Stimulated activated naive B cell treated with anti-CD40 and anti-IgM and Interleukin-4, amounts not matched to agents 10 μg/mL and 1 μg/mL and 100 μg/mL, for 72 hours (primary cell): ENCODE measurements around the gene KIF21B.

Experiments
- ATAC-seq, 2 donors: fragments of 150-1000 bp; cut with Tn5 transposase; replicated peaks; 2 replicates each; pipeline ENCODE4 v1.10.0; 2021; ENCODE audit warnings: moderate library complexity in 1 of 2
- DNase-seq: peaks from one replicate; pipeline ENCODE4 v3.0.0; 2021
- H3K27ac Mint-ChIP-seq: one replicate; pipeline ENCODE4 v1.8.0; 2022; ENCODE audit warnings: mild to moderate bottlenecking, mixed read lengths
- H3K27me3 Mint-ChIP-seq, 2 donors: one replicate each; pipeline ENCODE4 v1.8.0; 2022; ENCODE audit warnings: mixed read lengths in 2 of 2
- H3K36me3 Mint-ChIP-seq, 2 donors: one replicate each; pipeline ENCODE4 v1.8.0; 2022; ENCODE audit warnings: mixed read lengths in 2 of 2, mild to moderate bottlenecking in 1 of 2
- H3K4me1 Mint-ChIP-seq, 2 donors: one replicate each; pipeline ENCODE4 v1.8.0; 2022; ENCODE audit warnings: mixed read lengths in 2 of 2, mild to moderate bottlenecking in 1 of 2
- H3K4me3 Mint-ChIP-seq, 2 donors: one replicate each; pipeline ENCODE4 v1.8.0; 2022; ENCODE audit warnings: mild to moderate bottlenecking in 2 of 2, mixed read lengths in 2 of 2, moderate library complexity in 1 of 2
- H3K9me3 Mint-ChIP-seq, 2 donors: one replicate each; pipeline ENCODE4 v1.8.0; 2022; ENCODE audit warnings: mixed read lengths in 2 of 2, mild to moderate bottlenecking in 1 of 2

KIF21B gene

GRCh38 chr1:201019321-201019977, 4.1 kb downstream of the KIF21B start:
- Mint-ChIP-seq H3K4me3 (peak overlapping the region; percentile 66 to 72), H3K36me3 (peaks cover 2 to 3% of the 10 kb centered on the region in 2 donors), H3K4me1 (peaks cover 74 to 86% of the 10 kb centered on the region in 2 donors), H3K9me3 (no peaks in the 10 kb centered on the region), H3K27me3 (no peaks in the 10 kb centered on the region), H3K27ac (peak overlapping the region; percentile 98)
- DNase-seq = peak; percentile 81
- peak; percentile 74 to 80 for ATAC-seq

GRCh38 chr1:201017828-201018163, 5.7 kb downstream of the KIF21B start:
- H3K4me3 Mint-ChIP-seq = peak overlapping the region; percentile 21 to 64
- no peak overlapping the region for H3K27ac Mint-ChIP-seq
- no peaks in the 10 kb centered on the region for H3K9me3 Mint-ChIP-seq
- DNase-seq (no peak), ATAC-seq (no peak)
- H3K4me1 Mint-ChIP-seq = peaks cover 78 to 92% of the 10 kb centered on the region in 2 donors
- no peaks in the 10 kb centered on the region for H3K27me3 Mint-ChIP-seq
- peaks cover 2 to 3% of the 10 kb centered on the region in 2 donors for H3K36me3 Mint-ChIP-seq

- Mint-ChIP-seq H3K36me3 (peaks cover 2 to 3% of the 10 kb centered on the region in 2 donors), H3K27ac (peak overlapping the region; percentile 1), H3K4me3 (peak overlapping the region; percentile 32 to 64), H3K9me3 (no peaks in the 10 kb centered on the region), H3K27me3 (no peaks in the 10 kb centered on the region), H3K4me1 (peaks cover 73 to 88% of the 10 kb centered on the region in 2 donors)
- peak; percentile 74 for ATAC-seq
- DNase-seq = peak; percentile 69
These were observed 6.3 kb downstream of the KIF21B start for GRCh38 chr1:201016943-201017827.

- peaks cover 68 to 88% of the 10 kb centered on the region in 2 donors for H3K4me1 Mint-ChIP-seq
- no peak for ATAC-seq
- peaks cover 2 to 3% of the 10 kb centered on the region in 2 donors for H3K36me3 Mint-ChIP-seq
- no peak for DNase-seq
- H3K9me3 Mint-ChIP-seq = no peaks in the 10 kb centered on the region
- no peaks in the 10 kb centered on the region for H3K27me3 Mint-ChIP-seq
- no peak overlapping the region for H3K4me3 Mint-ChIP-seq
- no peak overlapping the region for H3K27ac Mint-ChIP-seq
These were observed 7.3 kb downstream of the KIF21B start for GRCh38 chr1:201016211-201016651.

GRCh38 chr1:201015551-201016091, 7.9 kb downstream of the KIF21B start:
- H3K9me3 Mint-ChIP-seq = no peaks in the 10 kb centered on the region
- H3K27me3 Mint-ChIP-seq = no peaks in the 10 kb centered on the region
- H3K27ac Mint-ChIP-seq = no peak overlapping the region
- DNase-seq (no peak), ATAC-seq (no peak)
- H3K4me3 Mint-ChIP-seq = no peak overlapping the region
- H3K4me1 Mint-ChIP-seq = peaks cover 65 to 84% of the 10 kb centered on the region in 2 donors
- peaks cover 2 to 3% of the 10 kb centered on the region in 2 donors for H3K36me3 Mint-ChIP-seq

GRCh38 chr1:201014816-201015200, 8.7 kb downstream of the KIF21B start:
- H3K4me1 Mint-ChIP-seq = peaks cover 57 to 76% of the 10 kb centered on the region in 2 donors
- no peak for DNase-seq

GRCh38 chr1:201013991-201014815, 9.3 kb downstream of the KIF21B start:
- ATAC-seq (no peak), DNase-seq (no peak)
- Mint-ChIP-seq H3K36me3 (peaks cover 1 to 3% of the 10 kb centered on the region in 2 donors), H3K4me3 (no peak overlapping the region), H3K27ac (peak overlapping the region; percentile 51), H3K9me3 (no peaks in the 10 kb centered on the region), H3K27me3 (no peaks in the 10 kb centered on the region), H3K4me1 (peaks cover 53 to 75% of the 10 kb centered on the region in 2 donors)

More at GRCh38 chr1:201014816-201015200, 8.7 kb downstream of the KIF21B start:
- H3K4me3 Mint-ChIP-seq = no peak overlapping the region
- H3K9me3 Mint-ChIP-seq = no peaks in the 10 kb centered on the region
- H3K36me3 Mint-ChIP-seq = peaks cover 2 to 3% of the 10 kb centered on the region in 2 donors
- no peaks in the 10 kb centered on the region for H3K27me3 Mint-ChIP-seq
- ATAC-seq = no peak
- no peak overlapping the region for H3K27ac Mint-ChIP-seq

GRCh38 chr1:201013031-201013485, 10.5 kb downstream of the KIF21B start:
- ATAC-seq (no peak), DNase-seq (no peak)
- no peak overlapping the region for H3K4me3 Mint-ChIP-seq
- H3K4me1 Mint-ChIP-seq = peaks cover 46 to 71% of the 10 kb centered on the region in 2 donors
- peaks cover 0 to 2% of the 10 kb centered on the region in 2 donors for H3K36me3 Mint-ChIP-seq
- no peaks in the 10 kb centered on the region for H3K27me3 Mint-ChIP-seq
- H3K27ac Mint-ChIP-seq = peak overlapping the region; percentile 20
- no peaks in the 10 kb centered on the region for H3K9me3 Mint-ChIP-seq

GRCh38 chr1:201011616-201012015, 11.9 kb downstream of the KIF21B start:
- ATAC-seq (no peak), DNase-seq (no peak)
- Mint-ChIP-seq H3K4me3 (no peak overlapping the region), H3K27ac (no peak overlapping the region), H3K9me3 (no peaks in the 10 kb centered on the region), H3K27me3 (no peaks in the 10 kb centered on the region), H3K4me1 (peaks cover 32 to 56% of the 10 kb centered on the region in 2 donors), H3K36me3 (peaks cover 0 to 2% of the 10 kb centered on the region in 2 donors)

GRCh38 chr1:201009962-201010645, 13.4 kb downstream of the KIF21B start:
- ATAC-seq (no peak), DNase-seq (no peak)
- Mint-ChIP-seq H3K36me3 (peaks cover 0 to 4% of the 10 kb centered on the region in 2 donors), H3K4me3 (no peak overlapping the region), H3K27ac (no peak overlapping the region), H3K4me1 (peaks cover 21 to 41% of the 10 kb centered on the region in 2 donors), H3K9me3 (no peaks in the 10 kb centered on the region), H3K27me3 (no peaks in the 10 kb centered on the region)

GRCh38 chr1:201008666-201009360, 14.7 kb downstream of the KIF21B start:
- Mint-ChIP-seq H3K9me3 (no peaks in the 10 kb centered on the region), H3K27ac (no peak overlapping the region), H3K36me3 (peaks cover 0 to 4% of the 10 kb centered on the region in 2 donors), H3K27me3 (no peaks in the 10 kb centered on the region), H3K4me3 (no peak overlapping the region), H3K4me1 (peaks cover 17 to 33% of the 10 kb centered on the region in 2 donors)
- ATAC-seq (no peak), DNase-seq (no peak)

- H3K4me3 Mint-ChIP-seq = no peak overlapping the region
- H3K4me1 Mint-ChIP-seq = peaks cover 8 to 22% of the 10 kb centered on the region in 2 donors
- peaks cover 5 to 6% of the 10 kb centered on the region in 2 donors for H3K36me3 Mint-ChIP-seq
- ATAC-seq = no peak
- H3K27me3 Mint-ChIP-seq = no peaks in the 10 kb centered on the region
- no peak for DNase-seq
- H3K9me3 Mint-ChIP-seq = no peaks in the 10 kb centered on the region
- no peak overlapping the region for H3K27ac Mint-ChIP-seq
These were observed 16.0 kb downstream of the KIF21B start for GRCh38 chr1:201007481-201007880.

GRCh38 chr1:201006450-201006849, 17.1 kb downstream of the KIF21B start:
- no peaks in the 10 kb centered on the region for H3K9me3 Mint-ChIP-seq
- H3K27me3 Mint-ChIP-seq = no peaks in the 10 kb centered on the region
- H3K27ac Mint-ChIP-seq = no peak overlapping the region
- ATAC-seq (no peak), DNase-seq (no peak)
- H3K4me1 Mint-ChIP-seq = peaks cover 6 to 18% of the 10 kb centered on the region in 2 donors
- H3K36me3 Mint-ChIP-seq = peaks cover 13 to 14% of the 10 kb centered on the region in 2 donors
- no peak overlapping the region for H3K4me3 Mint-ChIP-seq
